GM12878 (cell line): Measurements from ENCODE around the gene HDAC2. TPM values are rescaled to one million over a fixed set of nuclear protein-coding genes. Genes with fewer than 3 reads are reported as not detected.

Source experiments
- ATAC-seq: fragments of 200-7000 bp; cut with Tn5 transposase; 3 replicates; pipeline ENCODE4 v1.9.1; 2020; ENCODE audit warnings: mild to moderate bottlenecking, moderate library complexity
- BruUV-seq: library from RNA; stranded (reverse); fragments of 400-500 nt; replicated peaks from 2 replicates; lab custom pipeline; 2021; lab: Mats Ljungman, UMichigan
- CTCF ChIA-PET: fragments of 300-600 bp; sonication (Branson Sonifier 250); formaldehyde crosslinking; extraction: SDS; loops from one replicate; lab custom pipeline; 2021; ENCODE audit warnings: inconsistent platforms; lab: Yijun Ruan, JAX
- POLR2A ChIA-PET: fragments of 350-600 bp; formaldehyde crosslinking; extraction: SDS; loops from one replicate; lab custom pipeline; 2021; ENCODE audit warnings: inconsistent platforms; lab: Charles Lee
- RAD21 ChIA-PET: fragments of 300-600 bp; sonication (Branson Sonifier 250); formaldehyde crosslinking; loops from one replicate; lab custom pipeline; 2023; ENCODE audit warnings: antibody characterized with exemption; ENCODE audit not compliant: unreplicated experiment; lab: Charles Lee
- SMC1A ChIA-PET: fragments of 300-600 bp; sonication (Branson Sonifier 250); formaldehyde crosslinking; loops from one replicate; lab custom pipeline; 2023; ENCODE audit not compliant: unreplicated experiment, uncharacterized antibody; lab: Charles Lee
- DNase-seq: peaks from one replicate; pipeline ENCODE4 v3.0.0-alpha.2; 2011; ENCODE audit warnings: low read depth, low spot score
- FAIRE-seq: peaks from 3 replicates; lab custom pipeline; 2011; peaks lifted over from hg19 to GRCh38; lab: Jason Lieb, UNC
- H2AFZ ChIP-seq: 2 replicates; pipeline ENCODE4 v1.6.0; 2011; ENCODE audit warnings: low read depth, low read length, control low read depth; ENCODE audit not compliant: control insufficient read depth
- H3K27ac ChIP-seq: 2 replicates; pipeline ENCODE4 v1.5.1; 2011; ENCODE audit warnings: control low read depth; ENCODE audit not compliant: control insufficient read depth, insufficient read depth
- H3K27me3 ChIP-seq, 2 experiments: replicated peaks in 1 of 2; 2 replicates each; pipeline versions ENCODE4 v1.6.0 to v1.6.1; 2011; ENCODE audit warnings: low read length in 1 of 2; ENCODE audit not compliant: control insufficient read depth in 2 of 2, insufficient read depth in 2 of 2
- H3K36me3 ChIP-seq, 2 experiments: 2 replicates each; pipeline ENCODE4 v1.5.1; 2011; ENCODE audit warnings: low read length in 1 of 2; ENCODE audit not compliant: control insufficient read depth in 2 of 2, insufficient read depth in 2 of 2
- H3K4me1 ChIP-seq: 2 replicates; pipeline ENCODE4 v1.6.1; 2011; ENCODE audit warnings: mild to moderate bottlenecking, low read length, moderate library complexity, mixed read lengths; ENCODE audit not compliant: control insufficient read depth, insufficient read depth
- H3K4me2 ChIP-seq: 2 replicates; pipeline ENCODE4 v1.6.0; 2011; ENCODE audit warnings: control low read depth; ENCODE audit not compliant: control insufficient read depth, insufficient read depth
- H3K4me3 ChIP-seq: fragments of 200-600 bp; sonication (generic); 2 replicates; pipeline ENCODE4 v1.5.1; 2016
- H3K79me2 ChIP-seq: 2 replicates; pipeline ENCODE4 v1.6.0; 2011; ENCODE audit warnings: low read length; ENCODE audit not compliant: control insufficient read depth, insufficient read depth
- H3K9ac ChIP-seq: 2 replicates; pipeline ENCODE4 v1.8.0; 2011; ENCODE audit warnings: low read length, control low read depth, mixed read lengths; ENCODE audit not compliant: control insufficient read depth, insufficient read depth
- H3K9me3 ChIP-seq: replicated peaks from 3 replicates; pipeline ENCODE4 v1.5.1; 2011; ENCODE audit warnings: mild to moderate bottlenecking, low read length; ENCODE audit not compliant: control insufficient read depth, insufficient read depth
- H4K20me1 ChIP-seq: 2 replicates; pipeline ENCODE4 v1.6.0; 2011; ENCODE audit not compliant: control insufficient read depth, insufficient read depth
- EZH2 ChIP-seq: IDR thresholded peaks from 2 replicates; pipeline ENCODE4 v1.6.1; 2012; ENCODE audit warnings: low read depth, mild to moderate bottlenecking, control low read depth, inconsistent platforms, low read length, borderline replicate concordance; ENCODE audit not compliant: control insufficient read depth
- FOXK2 ChIP-seq: fragments of 450-650 bp; IDR thresholded peaks from 2 replicates; pipeline ENCODE4 v1.6.1; 2017; ENCODE audit warnings: mild to moderate bottlenecking, moderate library complexity
- NBN ChIP-seq: fragments of 450-650 bp; IDR thresholded peaks from 2 replicates; pipeline ENCODE4 v1.6.1; 2016
- NFYA ChIP-seq: IDR thresholded peaks from 2 replicates; pipeline ENCODE4 v1.6.1; 2011; ENCODE audit warnings: low read depth, mild to moderate bottlenecking, low read length, improper control_type of control experiment, borderline replicate concordance
- NKRF ChIP-seq: fragments of 450-650 bp; conservative IDR thresholded peaks from 2 replicates; pipeline ENCODE4 v1.6.1; 2017; ENCODE audit warnings: mild to moderate bottlenecking, moderate library complexity
- RUNX3 ChIP-seq: IDR thresholded peaks from 2 replicates; pipeline ENCODE4 v1.6.1; 2012; ENCODE audit warnings: low read length, inconsistent platforms
- SREBF1 ChIP-seq: IDR thresholded peaks from 2 replicates; pipeline ENCODE4 v1.6.1; 2012; ENCODE audit warnings: mild to moderate bottlenecking, low read length
- in situ Hi-C: fragments of 300-500 bp; cut with MboI; formaldehyde crosslinking; loops from 9 replicates; pipeline ENCODE4 v1.14.3; 2018; ENCODE audit warnings: mixed read lengths
- intact Hi-C: fragments of 100-400 bp; cut with micrococcal nuclease; formaldehyde crosslinking; loops from one replicate; pipeline ENCODE4 v1.14.2; 2022; ENCODE audit not compliant: unreplicated experiment
- polyA plus RNA-seq, 11 experiments: library from polyadenylated mRNA; depleted of rRNA in 4 of 11; unstranded in 6 of 11; stranded (reverse) in 5 of 11; fragments of >200 nt; fragmentation: Nextera tagmentation in 4 of 11; fragmentation: Illumina TruSeq in 1 of 11; extraction: Ambion mirVana in 4 of 11; extraction: Trizol in 1 of 11; gene quantifications; 1 replicate in 1 of 11; 2 replicates in 10 of 11; pipeline versions ENCODE4 v1.2.1 to v1.2.3, GENCODE V29; 2011 to 2016; ENCODE audit warnings: inconsistent platforms in 2 of 11, missing spikeins in 2 of 11, low read depth in 1 of 11
- total RNA-seq, 4 experiments: library from RNA; depleted of rRNA in 3 of 4; stranded (reverse); fragments of >200 nt in 3 of 4; fragmentation: Illumina TruSeq in 1 of 4; extraction: Trizol in 1 of 4; gene quantifications; 2 replicates each; pipeline versions ENCODE4 v1.2.1 to v1.2.3, GENCODE V29; 2013 to 2021
- TF ChIP-seq, protein P1 (sequence below): fragments of 450-650 bp; IDR thresholded peaks from 2 replicates; pipeline ENCODE4 v1.6.1; 2018; ENCODE audit warnings: borderline replicate concordance, mild to moderate bottlenecking; ENCODE audit not compliant: partially characterized antibody
- TF ChIP-seq, protein P2 (sequence below): IDR thresholded peaks from 2 replicates; pipeline ENCODE4 v1.6.1; 2011; ENCODE audit warnings: borderline replicate concordance, low read depth, mild to moderate bottlenecking, moderate library complexity, low read length; ENCODE audit not compliant: insufficient read depth, poor library complexity, severe bottlenecking
- TF ChIP-seq, protein P3 (sequence below): IDR thresholded peaks from 2 replicates; pipeline ENCODE4 v1.6.1; 2012; ENCODE audit warnings: improper control_type of control experiment, low read depth, low read length; ENCODE audit not compliant: insufficient replicate concordance
- TF ChIP-seq, protein P4 (sequence below): IDR thresholded peaks from 2 replicates; pipeline ENCODE4 v1.6.1; 2012; ENCODE audit warnings: low read length, inconsistent platforms

The HDAC2 gene
- total and polyA plus RNA-seq, 10 of the 15 experiments (the other 5 are each of a cell fraction or from before 2014, with no cell fraction given): 40.4 to 210 (median 114) TPM

- CTCF ChIA-PET: no interaction called here
- no peak overlapping the region for H3K4me3 ChIP-seq
These were observed 27.9 kb upstream of the HDAC2 start for GRCh38 chr6:113998811-113999210.

More at GRCh38 chr6:113998811-113999210, 27.9 kb upstream of the HDAC2 start:
- ATAC-seq (no peak), FAIRE-seq (no peak), DNase-seq (no peak)
- no peak overlapping the region for H2AFZ ChIP-seq
- no peak overlapping the region for H3K4me2 ChIP-seq
- H3K4me1 ChIP-seq: no peaks in the 10 kb centered on the region
- no peaks in the 10 kb centered on the region for H3K36me3 ChIP-seq
- H3K9me3 ChIP-seq: no peaks in the 10 kb centered on the region
- intact Hi-C loops (no loop called here), in situ Hi-C loops (no loop called here)
- H3K79me2 ChIP-seq: no peaks in the 10 kb centered on the region
- RAD21 ChIA-PET: interaction anchor here (0.6 kb wide), 1 partner anchor 1627 kb away, joined by 3 read pairs; no protein-coding TSS in a partner anchor
- SMC1A ChIA-PET: no interaction called here
- H4K20me1 ChIP-seq: no peaks in the 10 kb centered on the region
- POLR2A ChIA-PET: no interaction called here
- H3K27ac ChIP-seq: no peak overlapping the region
- H3K27me3 ChIP-seq: no peaks in the 10 kb centered on the region; a peak in 2 of 4 replicates
- H3K9ac ChIP-seq: no peak overlapping the region
- no TSS peak for BruUV-seq
- TF ChIP-seq NFYA (no peak), NKRF (no peak), FOXK2 (no peak), RUNX3 (no peak), SREBF1 (no peak), EZH2 (no peak), NBN (no peak)
- TF ChIP-seq, protein P1, sequence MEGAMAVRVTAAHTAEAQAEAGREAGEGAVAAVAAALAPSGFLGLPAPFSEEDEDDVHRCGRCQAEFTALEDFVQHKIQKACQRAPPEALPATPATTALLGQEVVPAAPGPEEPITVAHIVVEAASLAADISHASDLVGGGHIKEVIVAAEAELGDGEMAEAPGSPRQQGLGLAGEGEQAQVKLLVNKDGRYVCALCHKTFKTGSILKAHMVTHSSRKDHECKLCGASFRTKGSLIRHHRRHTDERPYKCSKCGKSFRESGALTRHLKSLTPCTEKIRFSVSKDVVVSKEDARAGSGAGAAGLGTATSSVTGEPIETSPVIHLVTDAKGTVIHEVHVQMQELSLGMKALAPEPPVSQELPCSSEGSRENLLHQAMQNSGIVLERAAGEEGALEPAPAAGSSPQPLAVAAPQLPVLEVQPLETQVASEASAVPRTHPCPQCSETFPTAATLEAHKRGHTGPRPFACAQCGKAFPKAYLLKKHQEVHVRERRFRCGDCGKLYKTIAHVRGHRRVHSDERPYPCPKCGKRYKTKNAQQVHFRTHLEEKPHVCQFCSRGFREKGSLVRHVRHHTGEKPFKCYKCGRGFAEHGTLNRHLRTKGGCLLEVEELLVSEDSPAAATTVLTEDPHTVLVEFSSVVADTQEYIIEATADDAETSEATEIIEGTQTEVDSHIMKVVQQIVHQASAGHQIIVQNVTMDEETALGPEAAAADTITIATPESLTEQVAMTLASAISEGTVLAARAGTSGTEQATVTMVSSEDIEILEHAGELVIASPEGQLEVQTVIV: no peak
- TF ChIP-seq, protein P2, sequence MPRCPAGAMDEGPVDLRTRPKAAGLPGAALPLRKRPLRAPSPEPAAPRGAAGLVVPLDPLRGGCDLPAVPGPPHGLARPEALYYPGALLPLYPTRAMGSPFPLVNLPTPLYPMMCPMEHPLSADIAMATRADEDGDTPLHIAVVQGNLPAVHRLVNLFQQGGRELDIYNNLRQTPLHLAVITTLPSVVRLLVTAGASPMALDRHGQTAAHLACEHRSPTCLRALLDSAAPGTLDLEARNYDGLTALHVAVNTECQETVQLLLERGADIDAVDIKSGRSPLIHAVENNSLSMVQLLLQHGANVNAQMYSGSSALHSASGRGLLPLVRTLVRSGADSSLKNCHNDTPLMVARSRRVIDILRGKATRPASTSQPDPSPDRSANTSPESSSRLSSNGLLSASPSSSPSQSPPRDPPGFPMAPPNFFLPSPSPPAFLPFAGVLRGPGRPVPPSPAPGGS: no peak
- TF ChIP-seq, protein P3, sequence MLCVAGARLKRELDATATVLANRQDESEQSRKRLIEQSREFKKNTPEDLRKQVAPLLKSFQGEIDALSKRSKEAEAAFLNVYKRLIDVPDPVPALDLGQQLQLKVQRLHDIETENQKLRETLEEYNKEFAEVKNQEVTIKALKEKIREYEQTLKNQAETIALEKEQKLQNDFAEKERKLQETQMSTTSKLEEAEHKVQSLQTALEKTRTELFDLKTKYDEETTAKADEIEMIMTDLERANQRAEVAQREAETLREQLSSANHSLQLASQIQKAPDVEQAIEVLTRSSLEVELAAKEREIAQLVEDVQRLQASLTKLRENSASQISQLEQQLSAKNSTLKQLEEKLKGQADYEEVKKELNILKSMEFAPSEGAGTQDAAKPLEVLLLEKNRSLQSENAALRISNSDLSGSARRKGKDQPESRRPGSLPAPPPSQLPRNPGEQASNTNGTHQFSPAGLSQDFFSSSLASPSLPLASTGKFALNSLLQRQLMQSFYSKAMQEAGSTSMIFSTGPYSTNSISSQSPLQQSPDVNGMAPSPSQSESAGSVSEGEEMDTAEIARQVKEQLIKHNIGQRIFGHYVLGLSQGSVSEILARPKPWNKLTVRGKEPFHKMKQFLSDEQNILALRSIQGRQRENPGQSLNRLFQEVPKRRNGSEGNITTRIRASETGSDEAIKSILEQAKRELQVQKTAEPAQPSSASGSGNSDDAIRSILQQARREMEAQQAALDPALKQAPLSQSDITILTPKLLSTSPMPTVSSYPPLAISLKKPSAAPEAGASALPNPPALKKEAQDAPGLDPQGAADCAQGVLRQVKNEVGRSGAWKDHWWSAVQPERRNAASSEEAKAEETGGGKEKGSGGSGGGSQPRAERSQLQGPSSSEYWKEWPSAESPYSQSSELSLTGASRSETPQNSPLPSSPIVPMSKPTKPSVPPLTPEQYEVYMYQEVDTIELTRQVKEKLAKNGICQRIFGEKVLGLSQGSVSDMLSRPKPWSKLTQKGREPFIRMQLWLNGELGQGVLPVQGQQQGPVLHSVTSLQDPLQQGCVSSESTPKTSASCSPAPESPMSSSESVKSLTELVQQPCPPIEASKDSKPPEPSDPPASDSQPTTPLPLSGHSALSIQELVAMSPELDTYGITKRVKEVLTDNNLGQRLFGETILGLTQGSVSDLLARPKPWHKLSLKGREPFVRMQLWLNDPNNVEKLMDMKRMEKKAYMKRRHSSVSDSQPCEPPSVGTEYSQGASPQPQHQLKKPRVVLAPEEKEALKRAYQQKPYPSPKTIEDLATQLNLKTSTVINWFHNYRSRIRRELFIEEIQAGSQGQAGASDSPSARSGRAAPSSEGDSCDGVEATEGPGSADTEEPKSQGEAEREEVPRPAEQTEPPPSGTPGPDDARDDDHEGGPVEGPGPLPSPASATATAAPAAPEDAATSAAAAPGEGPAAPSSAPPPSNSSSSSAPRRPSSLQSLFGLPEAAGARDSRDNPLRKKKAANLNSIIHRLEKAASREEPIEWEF: no peak
- TF ChIP-seq, protein P4, sequence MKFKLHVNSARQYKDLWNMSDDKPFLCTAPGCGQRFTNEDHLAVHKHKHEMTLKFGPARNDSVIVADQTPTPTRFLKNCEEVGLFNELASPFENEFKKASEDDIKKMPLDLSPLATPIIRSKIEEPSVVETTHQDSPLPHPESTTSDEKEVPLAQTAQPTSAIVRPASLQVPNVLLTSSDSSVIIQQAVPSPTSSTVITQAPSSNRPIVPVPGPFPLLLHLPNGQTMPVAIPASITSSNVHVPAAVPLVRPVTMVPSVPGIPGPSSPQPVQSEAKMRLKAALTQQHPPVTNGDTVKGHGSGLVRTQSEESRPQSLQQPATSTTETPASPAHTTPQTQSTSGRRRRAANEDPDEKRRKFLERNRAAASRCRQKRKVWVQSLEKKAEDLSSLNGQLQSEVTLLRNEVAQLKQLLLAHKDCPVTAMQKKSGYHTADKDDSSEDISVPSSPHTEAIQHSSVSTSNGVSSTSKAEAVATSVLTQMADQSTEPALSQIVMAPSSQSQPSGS: no peak
